GM23338 (cell line): ENCODE results near the gene THSD7A. TPM values are rescaled to one million over a fixed set of nuclear protein-coding genes. Genes with fewer than 3 reads are reported as not detected.

Experiments used
- ATAC-seq: fragments of 200-7000 bp; cut with Tn5 transposase; 3 replicates; pipeline ENCODE4 v1.9.1; 2020
- DNase-seq: peaks from one replicate; pipeline ENCODE4 v3.0.0-alpha.2; 2015; ENCODE audit warnings: low spot score
- H2AFZ ChIP-seq: fragments of 200-600 bp; sonication (generic); 2 replicates; pipeline ENCODE4 v1.8.0; 2016; ENCODE audit warnings: antibody characterized with exemption, mild to moderate bottlenecking, moderate library complexity
- H3F3A ChIP-seq: fragments of 200-600 bp; sonication (generic); replicated peaks from 2 replicates; pipeline ENCODE4 v1.8.0; 2017; ENCODE audit warnings: antibody characterized with exemption, mixed run types, low read depth
- H3K27ac ChIP-seq: fragments of 200-600 bp; sonication (generic); 2 replicates; pipeline ENCODE4 v1.6.1; 2016; ENCODE audit warnings: low read depth
- H3K27me3 ChIP-seq: fragments of 200-600 bp; sonication (generic); 2 replicates; pipeline ENCODE4 v1.8.0; 2016; ENCODE audit warnings: mild to moderate bottlenecking, mixed run types, moderate library complexity; ENCODE audit not compliant: insufficient read depth
- H3K36me3 ChIP-seq: fragments of 200-600 bp; sonication (generic); 2 replicates; pipeline ENCODE4 v1.8.0; 2016; ENCODE audit warnings: mild to moderate bottlenecking; ENCODE audit not compliant: insufficient read depth
- H3K4me1 ChIP-seq: fragments of 200-600 bp; sonication (generic); 2 replicates; pipeline ENCODE4 v1.8.0; 2016; ENCODE audit warnings: mild to moderate bottlenecking, moderate library complexity; ENCODE audit not compliant: insufficient read depth
- H3K4me2 ChIP-seq: fragments of 200-600 bp; sonication (generic); 2 replicates; pipeline ENCODE4 v1.7.1; 2017; ENCODE audit warnings: mixed run types
- H3K4me3 ChIP-seq: fragments of 200-600 bp; sonication (generic); 2 replicates; pipeline ENCODE4 v1.6.1; 2016; ENCODE audit warnings: mixed run types
- H3K79me2 ChIP-seq: fragments of 200-600 bp; sonication (generic); replicated peaks from 2 replicates; pipeline ENCODE4 v1.8.0; 2017; ENCODE audit warnings: mild to moderate bottlenecking; ENCODE audit not compliant: insufficient read depth
- H3K9me2 ChIP-seq: fragments of 200-600 bp; sonication (generic); 2 replicates; pipeline ENCODE4 v1.8.0; 2017; ENCODE audit not compliant: insufficient read depth
- H4K20me1 ChIP-seq: fragments of 200-600 bp; sonication (generic); replicated peaks from 2 replicates; pipeline ENCODE4 v1.8.0; 2017; ENCODE audit warnings: mild to moderate bottlenecking; ENCODE audit not compliant: insufficient read depth
- H3K27ac Mint-ChIP-seq: 2 replicates; pipeline ENCODE4 v1.8.0; 2020; ENCODE audit warnings: inconsistent platforms, mild to moderate bottlenecking, moderate library complexity, mixed read lengths
- H3K27me3 Mint-ChIP-seq: 3 replicates; pipeline ENCODE4 v1.8.0; 2022; ENCODE audit warnings: low read depth, mild to moderate bottlenecking, moderate library complexity, mixed read lengths, inconsistent platforms; ENCODE audit not compliant: insufficient read depth, poor library complexity
- H3K36me3 Mint-ChIP-seq: 3 replicates; pipeline ENCODE4 v1.8.0; 2021; ENCODE audit warnings: low read depth, mild to moderate bottlenecking, inconsistent platforms, moderate library complexity, mixed read lengths
- H3K4me1 Mint-ChIP-seq: 3 replicates; pipeline ENCODE4 v1.8.0; 2020; ENCODE audit warnings: mild to moderate bottlenecking, inconsistent platforms, mixed read lengths
- H3K4me3 Mint-ChIP-seq: 3 replicates; pipeline ENCODE4 v1.8.0; 2021; ENCODE audit warnings: moderate library complexity, mild to moderate bottlenecking, inconsistent platforms, mixed read lengths
- H3K9me3 Mint-ChIP-seq: 3 replicates; pipeline ENCODE4 v1.8.0; 2020; ENCODE audit warnings: moderate library complexity, mild to moderate bottlenecking, inconsistent platforms, mixed read lengths
- CREB1 ChIP-seq: fragments of 250-450 bp; sonication (Bioruptor Pico); IDR thresholded peaks from 2 replicates; pipeline ENCODE4 v1.5.0; 2020; ENCODE audit warnings: low read depth, mild to moderate bottlenecking, moderate library complexity
- EZH2 ChIP-seq: fragments of 200-600 bp; sonication (generic); IDR thresholded peaks from one replicate; pipeline ENCODE4 v1.8.0; 2017; ENCODE audit warnings: antibody characterized with exemption, mild to moderate bottlenecking, low read depth; ENCODE audit not compliant: unreplicated experiment
- EZH2phosphoT487 ChIP-seq: fragments of 200-600 bp; sonication (generic); IDR thresholded peaks from one replicate; pipeline ENCODE4 v1.8.1; 2018; ENCODE audit warnings: antibody characterized with exemption; ENCODE audit not compliant: unreplicated experiment
- JUNB ChIP-seq: IDR thresholded peaks from one replicate; pipeline ENCODE4 v1.6.1; 2016; ENCODE audit warnings: antibody characterized with exemption; ENCODE audit not compliant: unreplicated experiment
- NANOG ChIP-seq: IDR thresholded peaks from 2 replicates; pipeline ENCODE4 v1.6.1; 2016; ENCODE audit warnings: antibody characterized with exemption, borderline replicate concordance
- POLR2AphosphoS5 ChIP-seq: IDR thresholded peaks from 2 replicates; pipeline ENCODE4 v1.6.1; 2016; ENCODE audit warnings: antibody characterized with exemption, low read depth
- STAT1 ChIP-seq: IDR thresholded peaks from one replicate; pipeline ENCODE4 v1.6.1; 2016; ENCODE audit warnings: antibody characterized with exemption; ENCODE audit not compliant: unreplicated experiment
- ZNF114 ChIP-seq: fragments of 250-450 bp; sonication (Bioruptor Pico); IDR thresholded peaks from 2 replicates; pipeline ENCODE4 v1.5.0; 2020; ENCODE audit warnings: mild to moderate bottlenecking, moderate library complexity
- ZNF331 ChIP-seq: fragments of 250-450 bp; sonication (Bioruptor Pico); IDR thresholded peaks from 2 replicates; pipeline ENCODE4 v1.5.0; 2020; ENCODE audit warnings: low read depth, mild to moderate bottlenecking, moderate library complexity
- polyA plus RNA-seq: library from polyadenylated mRNA; unstranded; fragments of >200 nt; fragmentation: Nextera tagmentation; extraction: Ambion mirVana; gene quantifications from 2 replicates; pipeline ENCODE4 v1.2.1, GENCODE V29; 2016
- total RNA-seq: library from RNA; depleted of rRNA; stranded (reverse); fragments of >200 nt; shearing (Covaris generic); gene quantifications from 2 replicates; pipeline ENCODE4 v1.2.3, GENCODE V29; 2014
- TF ChIP-seq, protein P1 (sequence below): IDR thresholded peaks from one replicate; pipeline ENCODE4 v1.6.1; 2018; ENCODE audit warnings: antibody characterized with exemption; ENCODE audit not compliant: unreplicated experiment
- TF ChIP-seq, protein P2 (sequence below), 2 experiments: fragments of 200-600 bp in 1 of 2; sonication (generic) in 1 of 2; conservative IDR thresholded peaks; 2 replicates each; pipeline versions ENCODE4 v1.5.1 to v1.6.1; 2016 to 2017; ENCODE audit warnings: antibody characterized with exemption in 2 of 2, low read depth in 2 of 2, mild to moderate bottlenecking in 2 of 2, moderate library complexity in 1 of 2
- TF ChIP-seq, protein P3 (sequence below): IDR thresholded peaks from 2 replicates; pipeline ENCODE4 v1.6.1; 2016; ENCODE audit warnings: antibody characterized with exemption
- TF ChIP-seq, protein P4 (sequence below): fragments of 250-450 bp; sonication (Bioruptor Pico); IDR thresholded peaks from 2 replicates; pipeline ENCODE4 v1.5.0; 2020; ENCODE audit warnings: mild to moderate bottlenecking, moderate library complexity

The THSD7A gene
- total and polyA plus RNA-seq, 2 experiments from 2014 or later, result 1.3 to 2.1 TPM

DNA sequence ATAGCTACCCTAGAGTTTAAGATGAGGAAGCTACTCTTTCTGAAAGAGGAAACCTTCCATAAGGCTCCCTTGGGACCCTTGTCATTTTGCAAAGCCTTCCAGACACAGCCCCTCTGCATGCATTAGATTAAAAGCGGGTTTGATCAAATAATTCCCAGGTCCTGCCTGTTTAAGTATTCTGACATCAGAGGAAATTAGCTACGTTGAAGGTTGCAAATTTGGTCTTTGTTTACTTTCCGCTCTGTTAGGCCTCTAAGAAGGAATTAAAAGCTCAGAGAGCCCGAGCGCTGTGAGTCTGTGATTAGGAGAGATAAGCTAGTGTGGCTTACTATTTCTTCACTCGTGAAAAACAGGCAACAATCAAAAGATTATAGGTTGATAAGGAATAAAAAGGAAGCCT, 1.4 kb upstream of the THSD7A start:
- H3K9me3 Mint-ChIP-seq, result no peaks in the 10 kb centered on the region
- no peak overlapping the region for H3K27ac Mint-ChIP-seq
- no peak for ATAC-seq

More for the DNA sequence above, 1.4 kb upstream of the THSD7A start:
- H3K4me3 Mint-ChIP-seq, result no peak overlapping the region
- Histone ChIP-seq H3K27ac (no peak overlapping the region), H2AFZ (peak overlapping the region; percentile 24; the same call in 1 of the 2 replicates), H3K4me1 (peaks cover 25% of the 10 kb centered on the region), H3K36me3 (no peaks in the 10 kb centered on the region), H3K4me3 (no peak overlapping the region), H3K9me2 (no peaks in the 10 kb centered on the region), H4K20me1 (no peaks in the 10 kb centered on the region), H3K79me2 (no peaks in the 10 kb centered on the region), H3F3A (0 out of 2 replicates have a peak, but pooled peaks cover 2% of the 10 kb centered on the region), H3K27me3 (peaks cover 22% of the 10 kb centered on the region), H3K4me2 (peak overlapping the region; percentile 22; the same call in 1 of the 2 replicates)
- peaks cover 11% of the 10 kb centered on the region; the same call in 2 of the 3 replicates for H3K36me3 Mint-ChIP-seq
- H3K4me1 Mint-ChIP-seq, result peaks cover 19% of the 10 kb centered on the region
- no peak for TF ChIP-seq EZH2phosphoT487
- TF ChIP-seq ZNF331 (CRISPR knock-in tag), result no peak
- TF ChIP-seq, protein P1, sequence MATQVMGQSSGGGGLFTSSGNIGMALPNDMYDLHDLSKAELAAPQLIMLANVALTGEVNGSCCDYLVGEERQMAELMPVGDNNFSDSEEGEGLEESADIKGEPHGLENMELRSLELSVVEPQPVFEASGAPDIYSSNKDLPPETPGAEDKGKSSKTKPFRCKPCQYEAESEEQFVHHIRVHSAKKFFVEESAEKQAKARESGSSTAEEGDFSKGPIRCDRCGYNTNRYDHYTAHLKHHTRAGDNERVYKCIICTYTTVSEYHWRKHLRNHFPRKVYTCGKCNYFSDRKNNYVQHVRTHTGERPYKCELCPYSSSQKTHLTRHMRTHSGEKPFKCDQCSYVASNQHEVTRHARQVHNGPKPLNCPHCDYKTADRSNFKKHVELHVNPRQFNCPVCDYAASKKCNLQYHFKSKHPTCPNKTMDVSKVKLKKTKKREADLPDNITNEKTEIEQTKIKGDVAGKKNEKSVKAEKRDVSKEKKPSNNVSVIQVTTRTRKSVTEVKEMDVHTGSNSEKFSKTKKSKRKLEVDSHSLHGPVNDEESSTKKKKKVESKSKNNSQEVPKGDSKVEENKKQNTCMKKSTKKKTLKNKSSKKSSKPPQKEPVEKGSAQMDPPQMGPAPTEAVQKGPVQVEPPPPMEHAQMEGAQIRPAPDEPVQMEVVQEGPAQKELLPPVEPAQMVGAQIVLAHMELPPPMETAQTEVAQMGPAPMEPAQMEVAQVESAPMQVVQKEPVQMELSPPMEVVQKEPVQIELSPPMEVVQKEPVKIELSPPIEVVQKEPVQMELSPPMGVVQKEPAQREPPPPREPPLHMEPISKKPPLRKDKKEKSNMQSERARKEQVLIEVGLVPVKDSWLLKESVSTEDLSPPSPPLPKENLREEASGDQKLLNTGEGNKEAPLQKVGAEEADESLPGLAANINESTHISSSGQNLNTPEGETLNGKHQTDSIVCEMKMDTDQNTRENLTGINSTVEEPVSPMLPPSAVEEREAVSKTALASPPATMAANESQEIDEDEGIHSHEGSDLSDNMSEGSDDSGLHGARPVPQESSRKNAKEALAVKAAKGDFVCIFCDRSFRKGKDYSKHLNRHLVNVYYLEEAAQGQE, result no peak
- TF ChIP-seq STAT1, result no peak
- TF ChIP-seq CREB1 (CRISPR knock-in tag), result no peak
- TF ChIP-seq JUNB, result no peak
- TF ChIP-seq, protein P2, sequence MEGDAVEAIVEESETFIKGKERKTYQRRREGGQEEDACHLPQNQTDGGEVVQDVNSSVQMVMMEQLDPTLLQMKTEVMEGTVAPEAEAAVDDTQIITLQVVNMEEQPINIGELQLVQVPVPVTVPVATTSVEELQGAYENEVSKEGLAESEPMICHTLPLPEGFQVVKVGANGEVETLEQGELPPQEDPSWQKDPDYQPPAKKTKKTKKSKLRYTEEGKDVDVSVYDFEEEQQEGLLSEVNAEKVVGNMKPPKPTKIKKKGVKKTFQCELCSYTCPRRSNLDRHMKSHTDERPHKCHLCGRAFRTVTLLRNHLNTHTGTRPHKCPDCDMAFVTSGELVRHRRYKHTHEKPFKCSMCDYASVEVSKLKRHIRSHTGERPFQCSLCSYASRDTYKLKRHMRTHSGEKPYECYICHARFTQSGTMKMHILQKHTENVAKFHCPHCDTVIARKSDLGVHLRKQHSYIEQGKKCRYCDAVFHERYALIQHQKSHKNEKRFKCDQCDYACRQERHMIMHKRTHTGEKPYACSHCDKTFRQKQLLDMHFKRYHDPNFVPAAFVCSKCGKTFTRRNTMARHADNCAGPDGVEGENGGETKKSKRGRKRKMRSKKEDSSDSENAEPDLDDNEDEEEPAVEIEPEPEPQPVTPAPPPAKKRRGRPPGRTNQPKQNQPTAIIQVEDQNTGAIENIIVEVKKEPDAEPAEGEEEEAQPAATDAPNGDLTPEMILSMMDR (conservative IDR thresholded peaks at IDR 0.05; ENCODE audit: low read depth in 2 of 2), result no peak
- no peak for TF ChIP-seq NANOG
- TF ChIP-seq EZH2, result no peak
- TF ChIP-seq ZNF114, result no peak
- TF ChIP-seq, protein P3, sequence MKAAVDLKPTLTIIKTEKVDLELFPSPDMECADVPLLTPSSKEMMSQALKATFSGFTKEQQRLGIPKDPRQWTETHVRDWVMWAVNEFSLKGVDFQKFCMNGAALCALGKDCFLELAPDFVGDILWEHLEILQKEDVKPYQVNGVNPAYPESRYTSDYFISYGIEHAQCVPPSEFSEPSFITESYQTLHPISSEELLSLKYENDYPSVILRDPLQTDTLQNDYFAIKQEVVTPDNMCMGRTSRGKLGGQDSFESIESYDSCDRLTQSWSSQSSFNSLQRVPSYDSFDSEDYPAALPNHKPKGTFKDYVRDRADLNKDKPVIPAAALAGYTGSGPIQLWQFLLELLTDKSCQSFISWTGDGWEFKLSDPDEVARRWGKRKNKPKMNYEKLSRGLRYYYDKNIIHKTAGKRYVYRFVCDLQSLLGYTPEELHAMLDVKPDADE, result no peak
- TF ChIP-seq, protein P4, sequence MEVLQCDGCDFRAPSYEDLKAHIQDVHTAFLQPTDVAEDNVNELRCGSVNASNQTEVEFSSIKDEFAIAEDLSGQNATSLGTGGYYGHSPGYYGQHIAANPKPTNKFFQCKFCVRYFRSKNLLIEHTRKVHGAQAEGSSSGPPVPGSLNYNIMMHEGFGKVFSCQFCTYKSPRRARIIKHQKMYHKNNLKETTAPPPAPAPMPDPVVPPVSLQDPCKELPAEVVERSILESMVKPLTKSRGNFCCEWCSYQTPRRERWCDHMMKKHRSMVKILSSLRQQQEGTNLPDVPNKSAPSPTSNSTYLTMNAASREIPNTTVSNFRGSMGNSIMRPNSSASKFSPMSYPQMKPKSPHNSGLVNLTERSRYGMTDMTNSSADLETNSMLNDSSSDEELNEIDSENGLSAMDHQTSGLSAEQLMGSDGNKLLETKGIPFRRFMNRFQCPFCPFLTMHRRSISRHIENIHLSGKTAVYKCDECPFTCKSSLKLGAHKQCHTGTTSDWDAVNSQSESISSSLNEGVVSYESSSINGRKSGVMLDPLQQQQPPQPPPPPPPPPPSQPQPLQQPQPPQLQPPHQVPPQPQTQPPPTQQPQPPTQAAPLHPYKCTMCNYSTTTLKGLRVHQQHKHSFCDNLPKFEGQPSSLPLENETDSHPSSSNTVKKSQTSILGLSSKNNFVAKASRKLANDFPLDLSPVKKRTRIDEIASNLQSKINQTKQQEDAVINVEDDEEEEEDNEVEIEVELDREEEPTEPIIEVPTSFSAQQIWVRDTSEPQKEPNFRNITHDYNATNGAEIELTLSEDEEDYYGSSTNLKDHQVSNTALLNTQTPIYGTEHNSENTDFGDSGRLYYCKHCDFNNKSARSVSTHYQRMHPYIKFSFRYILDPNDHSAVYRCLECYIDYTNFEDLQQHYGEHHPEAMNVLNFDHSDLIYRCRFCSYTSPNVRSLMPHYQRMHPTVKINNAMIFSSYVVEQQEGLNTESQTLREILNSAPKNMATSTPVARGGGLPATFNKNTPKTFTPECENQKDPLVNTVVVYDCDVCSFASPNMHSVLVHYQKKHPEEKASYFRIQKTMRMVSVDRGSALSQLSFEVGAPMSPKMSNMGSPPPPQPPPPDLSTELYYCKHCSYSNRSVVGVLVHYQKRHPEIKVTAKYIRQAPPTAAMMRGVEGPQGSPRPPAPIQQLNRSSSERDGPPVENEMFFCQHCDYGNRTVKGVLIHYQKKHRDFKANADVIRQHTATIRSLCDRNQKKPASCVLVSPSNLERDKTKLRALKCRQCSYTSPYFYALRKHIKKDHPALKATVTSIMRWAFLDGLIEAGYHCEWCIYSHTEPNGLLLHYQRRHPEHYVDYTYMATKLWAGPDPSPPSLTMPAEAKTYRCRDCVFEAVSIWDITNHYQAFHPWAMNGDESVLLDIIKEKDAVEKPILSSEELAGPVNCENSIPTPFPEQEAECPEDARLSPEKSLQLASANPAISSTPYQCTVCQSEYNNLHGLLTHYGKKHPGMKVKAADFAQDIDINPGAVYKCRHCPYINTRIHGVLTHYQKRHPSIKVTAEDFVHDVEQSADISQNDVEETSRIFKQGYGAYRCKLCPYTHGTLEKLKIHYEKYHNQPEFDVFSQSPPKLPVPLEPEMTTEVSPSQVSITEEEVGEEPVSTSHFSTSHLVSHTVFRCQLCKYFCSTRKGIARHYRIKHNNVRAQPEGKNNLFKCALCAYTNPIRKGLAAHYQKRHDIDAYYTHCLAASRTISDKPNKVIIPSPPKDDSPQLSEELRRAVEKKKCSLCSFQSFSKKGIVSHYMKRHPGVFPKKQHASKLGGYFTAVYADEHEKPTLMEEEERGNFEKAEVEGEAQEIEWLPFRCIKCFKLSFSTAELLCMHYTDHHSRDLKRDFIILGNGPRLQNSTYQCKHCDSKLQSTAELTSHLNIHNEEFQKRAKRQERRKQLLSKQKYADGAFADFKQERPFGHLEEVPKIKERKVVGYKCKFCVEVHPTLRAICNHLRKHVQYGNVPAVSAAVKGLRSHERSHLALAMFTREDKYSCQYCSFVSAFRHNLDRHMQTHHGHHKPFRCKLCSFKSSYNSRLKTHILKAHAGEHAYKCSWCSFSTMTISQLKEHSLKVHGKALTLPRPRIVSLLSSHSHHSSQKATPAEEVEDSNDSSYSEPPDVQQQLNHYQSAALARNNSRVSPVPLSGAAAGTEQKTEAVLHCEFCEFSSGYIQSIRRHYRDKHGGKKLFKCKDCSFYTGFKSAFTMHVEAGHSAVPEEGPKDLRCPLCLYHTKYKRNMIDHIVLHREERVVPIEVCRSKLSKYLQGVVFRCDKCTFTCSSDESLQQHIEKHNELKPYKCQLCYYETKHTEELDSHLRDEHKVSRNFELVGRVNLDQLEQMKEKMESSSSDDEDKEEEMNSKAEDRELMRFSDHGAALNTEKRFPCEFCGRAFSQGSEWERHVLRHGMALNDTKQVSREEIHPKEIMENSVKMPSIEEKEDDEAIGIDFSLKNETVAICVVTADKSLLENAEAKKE (CRISPR knock-in tag), result no peak
- no peak for TF ChIP-seq POLR2AphosphoS5
- DNase-seq, result no peak
- H3K27me3 Mint-ChIP-seq, result no peaks in the 10 kb centered on the region
